CD4-positive, alpha-beta T cell (primary cell): Measurements from ENCODE around the gene SLCO4A1. TPM values are rescaled to one million over a fixed set of nuclear protein-coding genes. Genes with fewer than 3 reads are reported as not detected.

Experiments
- ATAC-seq: fragments of 200-7000 bp; cut with Tn5 transposase; one replicate; pipeline ENCODE4 v1.10.0; 2022; ENCODE audit warnings: mild to moderate bottlenecking; ENCODE audit not compliant: poor library complexity
- CTCF ChIA-PET: fragments of 350-600 bp; sonication (Branson Sonifier 250); formaldehyde crosslinking; loops from one replicate; lab custom pipeline; 2021; ENCODE audit warnings: antibody characterized with exemption, inconsistent platforms; lab: Charles Lee
- POLR2A ChIA-PET: fragments of 350-600 bp; sonication (Branson Sonifier 250); formaldehyde crosslinking; loops from one replicate; lab custom pipeline; 2021; ENCODE audit warnings: antibody characterized with exemption, inconsistent platforms; lab: Charles Lee
- DNase-seq, 14 experiments: peaks; one replicate each; pipeline ENCODE4 v3.0.0-alpha.2; 2013 to 2020; ENCODE audit warnings: mixed read lengths in 2 of 14
- H3K27ac ChIP-seq, 2 donors: one replicate each; pipeline versions ENCODE4 v1.5.1 to v1.7.0; 2013; ENCODE audit warnings: low read length in 2 of 2, low read depth in 1 of 2, mild to moderate bottlenecking in 1 of 2
- H3K27me3 ChIP-seq, 2 experiments: 1 replicate in 1 of 2; 2 replicates in 1 of 2; pipeline versions ENCODE4 v1.6.1 to v1.7.0; 2013; ENCODE audit warnings: low read length in 2 of 2, control low read depth in 1 of 2, mild to moderate bottlenecking in 1 of 2, moderate library complexity in 1 of 2; ENCODE audit not compliant: insufficient read depth in 2 of 2, control insufficient read depth in 1 of 2
- H3K36me3 ChIP-seq: one replicate; pipeline ENCODE4 v1.6.1; 2013; ENCODE audit warnings: low read length, control low read depth; ENCODE audit not compliant: insufficient read depth
- H3K4me1 ChIP-seq: one replicate; pipeline ENCODE4 v1.6.1; 2013; ENCODE audit warnings: low read length, control low read depth; ENCODE audit not compliant: insufficient read depth
- H3K4me3 ChIP-seq: one replicate; pipeline ENCODE4 v1.5.1; 2013; ENCODE audit warnings: mild to moderate bottlenecking, low read length, moderate library complexity
- H3K9me3 ChIP-seq, 2 experiments: 1 replicate in 1 of 2; 2 replicates in 1 of 2; pipeline versions ENCODE4 v1.6.1 to v1.7.0; 2013; ENCODE audit warnings: low read length in 2 of 2, mild to moderate bottlenecking in 2 of 2, control low read depth in 1 of 2, moderate library complexity in 1 of 2; ENCODE audit not compliant: control insufficient read depth in 1 of 2, insufficient read depth in 1 of 2
- H3K27ac Mint-ChIP-seq: one replicate; pipeline ENCODE4 v1.8.0; 2020; ENCODE audit warnings: mixed read lengths
- H3K27me3 Mint-ChIP-seq: one replicate; pipeline ENCODE4 v1.8.0; 2021; ENCODE audit warnings: mixed read lengths
- H3K36me3 Mint-ChIP-seq: one replicate; pipeline ENCODE4 v1.8.0; 2021; ENCODE audit warnings: low read depth, mixed read lengths
- H3K4me1 Mint-ChIP-seq: one replicate; pipeline ENCODE4 v1.8.0; 2021; ENCODE audit warnings: low read depth, mixed read lengths
- H3K4me3 Mint-ChIP-seq: one replicate; pipeline ENCODE4 v1.8.0; 2020; ENCODE audit warnings: mild to moderate bottlenecking, mixed read lengths
- H3K9me3 Mint-ChIP-seq: one replicate; pipeline ENCODE4 v1.8.0; 2020; ENCODE audit warnings: mixed read lengths
- intact Hi-C, 2 experiments: fragments of 100-400 bp; cut with DNase I in 1 of 2; cut with micrococcal nuclease in 1 of 2; formaldehyde crosslinking; loops; one replicate each; pipeline versions ENCODE4 v1.15.1 to v1.9.0; 2023 to 2025; cut with DNase I, micrococcal nuclease
- total RNA-seq, 174 experiments: library from RNA in 2 of 174; stranded (reverse) in 2 of 174; gene quantifications; one replicate each; pipeline ENCODE4 v1.2.3 and lab custom pipeline; 2021 to 2026
- TF ChIP-seq, protein P1 (sequence below): fragments of 200-600 bp; IDR thresholded peaks from one replicate; pipeline ENCODE4 v1.8.0; 2022; ENCODE audit warnings: antibody characterized with exemption, mild to moderate bottlenecking

Gene SLCO4A1
- total RNA-seq, 2 experiments from 2014 or later = 2.3 to 2.5 TPM

DNA sequence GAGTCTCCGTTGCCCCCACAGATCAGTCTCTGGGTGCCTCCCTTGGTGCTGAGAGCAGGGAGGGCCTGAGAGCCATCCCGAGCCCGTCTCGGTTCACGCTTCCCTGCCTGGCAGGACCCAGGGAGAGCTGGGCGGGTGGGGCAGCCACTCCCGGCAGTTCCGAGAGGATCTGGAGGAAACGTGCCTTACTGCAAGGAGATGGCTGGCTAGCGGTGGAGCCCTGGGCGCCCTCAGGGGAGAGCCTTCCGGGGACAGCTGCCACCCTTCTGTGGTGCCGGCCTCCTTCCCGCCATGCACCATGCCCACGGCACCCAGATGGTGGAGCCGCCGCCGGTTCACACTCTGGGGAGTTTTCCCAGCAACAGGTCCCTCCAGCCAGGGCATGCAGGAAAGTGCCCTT lies 45.8 kb upstream of the SLCO4A1 start:
- TF ChIP-seq, protein P1, sequence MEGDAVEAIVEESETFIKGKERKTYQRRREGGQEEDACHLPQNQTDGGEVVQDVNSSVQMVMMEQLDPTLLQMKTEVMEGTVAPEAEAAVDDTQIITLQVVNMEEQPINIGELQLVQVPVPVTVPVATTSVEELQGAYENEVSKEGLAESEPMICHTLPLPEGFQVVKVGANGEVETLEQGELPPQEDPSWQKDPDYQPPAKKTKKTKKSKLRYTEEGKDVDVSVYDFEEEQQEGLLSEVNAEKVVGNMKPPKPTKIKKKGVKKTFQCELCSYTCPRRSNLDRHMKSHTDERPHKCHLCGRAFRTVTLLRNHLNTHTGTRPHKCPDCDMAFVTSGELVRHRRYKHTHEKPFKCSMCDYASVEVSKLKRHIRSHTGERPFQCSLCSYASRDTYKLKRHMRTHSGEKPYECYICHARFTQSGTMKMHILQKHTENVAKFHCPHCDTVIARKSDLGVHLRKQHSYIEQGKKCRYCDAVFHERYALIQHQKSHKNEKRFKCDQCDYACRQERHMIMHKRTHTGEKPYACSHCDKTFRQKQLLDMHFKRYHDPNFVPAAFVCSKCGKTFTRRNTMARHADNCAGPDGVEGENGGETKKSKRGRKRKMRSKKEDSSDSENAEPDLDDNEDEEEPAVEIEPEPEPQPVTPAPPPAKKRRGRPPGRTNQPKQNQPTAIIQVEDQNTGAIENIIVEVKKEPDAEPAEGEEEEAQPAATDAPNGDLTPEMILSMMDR = no peak
- Mint-ChIP-seq H3K27ac (no peak overlapping the region), H3K4me1 (no peaks in the 10 kb centered on the region), H3K9me3 (no peaks in the 10 kb centered on the region), H3K27me3 (peaks cover 61% of the 10 kb centered on the region), H3K36me3 (no peaks in the 10 kb centered on the region), H3K4me3 (no peak overlapping the region)
- no peak for DNase-seq
- no peak overlapping the region for H3K27ac ChIP-seq
- no peak overlapping the region for H3K4me3 ChIP-seq
- peaks cover 8% of the 10 kb centered on the region for H3K4me1 ChIP-seq
- peaks cover 0 to 14% of the 10 kb centered on the region in 2 experiments for H3K9me3 ChIP-seq
- CTCF ChIA-PET = no interaction called here
- POLR2A ChIA-PET = no interaction called here
- intact Hi-C loops = no loop called here
- H3K36me3 ChIP-seq = no peaks in the 10 kb centered on the region
- ATAC-seq = no peak
- H3K27me3 ChIP-seq = peaks cover 31 to 41% of the 10 kb centered on the region in 2 experiments

DNA sequence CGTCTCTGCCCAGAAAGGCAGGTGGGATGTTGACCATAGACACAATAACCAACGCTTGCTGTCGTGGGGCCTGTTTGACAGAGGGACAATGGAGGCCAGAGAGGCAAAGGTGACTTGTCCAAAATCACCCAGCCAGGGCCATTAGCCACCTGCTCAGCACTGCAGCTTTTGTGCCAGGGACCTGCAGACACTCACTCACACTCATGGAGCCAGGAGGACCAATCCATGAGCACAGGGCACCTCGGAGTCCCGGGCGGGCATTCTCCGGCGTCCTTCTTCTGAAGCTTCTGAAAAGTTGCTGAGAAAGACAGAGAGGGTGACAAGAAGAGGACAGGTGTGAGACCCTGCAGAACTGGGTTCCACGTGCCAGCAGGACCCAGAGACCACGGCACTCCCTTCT lies 45.4 kb upstream of the SLCO4A1 start:
- Mint-ChIP-seq H3K36me3 (no peaks in the 10 kb centered on the region), H3K27me3 (peaks cover 60% of the 10 kb centered on the region), H3K9me3 (no peaks in the 10 kb centered on the region), H3K4me3 (no peak overlapping the region), H3K27ac (no peak overlapping the region), H3K4me1 (peaks cover 2% of the 10 kb centered on the region)
- TF ChIP-seq, protein P1 = no peak
- ATAC-seq = no peak
- H3K4me1 ChIP-seq = peaks cover 9% of the 10 kb centered on the region
- no peak for DNase-seq
- ChIA-PET POLR2A (no interaction called here), CTCF (no interaction called here)
- peaks cover 0 to 14% of the 10 kb centered on the region in 2 experiments for H3K9me3 ChIP-seq
- H3K27me3 ChIP-seq = peaks cover 31 to 41% of the 10 kb centered on the region in 2 experiments
- no peak overlapping the region for H3K4me3 ChIP-seq
- H3K27ac ChIP-seq = no peak overlapping the region
- intact Hi-C loops = no loop called here
- no peaks in the 10 kb centered on the region for H3K36me3 ChIP-seq

DNA sequence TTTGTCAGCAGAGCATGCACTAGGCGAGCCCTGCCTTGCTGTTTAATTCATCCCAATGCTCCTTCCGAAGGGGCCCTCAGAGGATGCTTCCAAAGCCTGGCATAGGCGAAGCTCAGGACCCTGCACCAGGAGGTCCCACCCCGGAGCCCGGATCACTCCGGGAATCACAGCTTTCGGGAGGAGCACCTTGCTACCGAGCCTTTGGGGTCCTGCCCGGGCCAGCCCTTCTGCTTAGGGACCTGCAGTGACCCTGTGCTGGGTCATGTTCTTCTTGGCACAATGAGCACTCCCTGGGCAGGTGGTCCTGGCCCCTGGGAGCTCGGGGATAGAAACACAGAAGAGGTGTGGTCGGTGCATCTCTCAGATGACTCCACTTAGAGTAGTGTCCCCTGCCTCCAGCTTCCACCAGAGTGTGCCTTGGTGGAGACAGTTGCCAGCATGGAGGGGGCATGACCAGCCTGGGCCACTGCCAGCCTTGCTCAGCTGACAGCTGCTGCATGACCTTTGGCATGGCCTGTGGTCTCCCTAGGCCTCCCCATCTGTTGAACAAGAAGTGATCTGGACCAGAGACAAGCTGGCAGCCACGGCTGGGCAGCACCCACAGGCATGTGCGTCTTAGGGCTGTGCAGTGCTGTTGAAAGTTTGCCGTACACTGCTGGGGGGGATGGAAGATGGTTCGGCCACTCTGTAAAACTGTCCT lies 44.7 kb upstream of the SLCO4A1 start:
- intact Hi-C loops = no loop called here
- H3K27me3 ChIP-seq = peaks cover 31 to 39% of the 10 kb centered on the region in 2 experiments
- Mint-ChIP-seq H3K36me3 (no peaks in the 10 kb centered on the region), H3K4me1 (peaks cover 8% of the 10 kb centered on the region), H3K4me3 (no peak overlapping the region), H3K9me3 (no peaks in the 10 kb centered on the region), H3K27ac (no peak overlapping the region), H3K27me3 (peaks cover 60% of the 10 kb centered on the region)
- H3K9me3 ChIP-seq = peaks cover 0 to 14% of the 10 kb centered on the region in 2 experiments
- CTCF ChIA-PET = no interaction called here
- H3K4me1 ChIP-seq = peaks cover 16% of the 10 kb centered on the region
- DNase-seq (no peak), ATAC-seq (no peak)
- H3K27ac ChIP-seq = no peak overlapping the region
- H3K36me3 ChIP-seq = no peaks in the 10 kb centered on the region
- TF ChIP-seq, protein P1 = no peak
- POLR2A ChIA-PET = no interaction called here
- no peak overlapping the region for H3K4me3 ChIP-seq
